K562 (cell line): ENCODE data around the gene MGST3. TPM values are rescaled to one million over a fixed set of nuclear protein-coding genes. Genes with fewer than 3 reads are reported as not detected.

Experiments
- ASH1L ChIP-seq: fragments of 450-650 bp; IDR thresholded peaks from 2 replicates; pipeline ENCODE4 v1.6.1; 2018; ENCODE audit warnings: borderline replicate concordance, mild to moderate bottlenecking, low read depth; ENCODE audit not compliant: partially characterized antibody
- CHCHD3 ChIP-seq: fragments of 250-450 bp; sonication (Bioruptor Pico); IDR thresholded peaks from 2 replicates; pipeline ENCODE4 v2.1.2; 2022; ENCODE audit warnings: mild to moderate bottlenecking
- CTBP1 ChIP-seq: fragments of 450-650 bp; IDR thresholded peaks from 2 replicates; pipeline ENCODE4 v1.6.1; 2016; ENCODE audit warnings: borderline replicate concordance
- FUS ChIP-seq: fragments of 200-400 bp; formaldehyde crosslinking; optimal IDR thresholded peaks from 2 replicates; pipeline ENCODE3; 2017; ENCODE audit warnings: low read depth, low read length
- KAT2B ChIP-seq: IDR thresholded peaks from one replicate; pipeline ENCODE4 v1.6.1; 2012; ENCODE audit warnings: low read depth, mild to moderate bottlenecking, control low read depth, inconsistent platforms, low read length, moderate library complexity
- KDM1A ChIP-seq, 2 experiments: fragments of 450-650 bp; IDR thresholded peaks; 2 replicates each; pipeline ENCODE4 v1.6.1; 2016; ENCODE audit warnings: mild to moderate bottlenecking in 2 of 2
- PPARD ChIP-seq: fragments of 250-450 bp; sonication (Bioruptor Pico); IDR thresholded peaks from 2 replicates; pipeline ENCODE4 v1.8.0; 2022; ENCODE audit warnings: inconsistent platforms, mild to moderate bottlenecking, moderate library complexity
- PTBP1 ChIP-seq: fragments of 200-400 bp; formaldehyde crosslinking; IDR thresholded peaks from 2 replicates; pipeline ENCODE4 v1.6.1; 2017; ENCODE audit warnings: low read depth, low read length
- RAD21 ChIP-seq, 2 experiments: fragments of 250-450 bp in 1 of 2; fragments of 450-650 bp in 1 of 2; sonication (Bioruptor Pico) in 1 of 2; formaldehyde crosslinking in 1 of 2; IDR thresholded peaks in 1 of 2; conservative IDR thresholded peaks in 1 of 2; 2 replicates each; pipeline versions ENCODE4 v1.4.0 to v1.8.0; 2020 to 2022; ENCODE audit warnings: mild to moderate bottlenecking in 2 of 2, moderate library complexity in 1 of 2
- SP1 ChIP-seq: sonication (generic); formaldehyde crosslinking; IDR thresholded peaks from 2 replicates; pipeline ENCODE4 v1.8.1; 2022; ENCODE audit warnings: mild to moderate bottlenecking, missing genetic modification reagents
- SRSF3 ChIP-seq: fragments of 200-400 bp; formaldehyde crosslinking; IDR thresholded peaks from 2 replicates; pipeline ENCODE4 v1.6.1; 2016; ENCODE audit warnings: mild to moderate bottlenecking, low read length, moderate library complexity; ENCODE audit not compliant: insufficient read depth
- TFAM ChIP-seq: fragments of 250-450 bp; sonication (Bioruptor Pico); conservative IDR thresholded peaks from 2 replicates; pipeline ENCODE4 v1.5.0; 2021; ENCODE audit warnings: mild to moderate bottlenecking, moderate library complexity
- TRIM28 ChIP-seq: fragments of 450-650 bp; IDR thresholded peaks from 2 replicates; pipeline ENCODE4 v1.6.1; 2017
- ZBTB1 ChIP-seq: sonication (generic); formaldehyde crosslinking; IDR thresholded peaks from 2 replicates; pipeline ENCODE4 v1.8.1; 2023; ENCODE audit warnings: missing genetic modification reagents, low read depth, mild to moderate bottlenecking, borderline replicate concordance
- ZNF239 ChIP-seq: fragments of 250-450 bp; sonication (Bioruptor Pico); IDR thresholded peaks from 2 replicates; pipeline ENCODE4 v1.4.0; 2020; ENCODE audit warnings: mild to moderate bottlenecking
- ZNF551 ChIP-seq: fragments of 250-450 bp; sonication (Bioruptor Pico); IDR thresholded peaks from 2 replicates; pipeline ENCODE4 v1.5.0; 2021; ENCODE audit warnings: mild to moderate bottlenecking, moderate library complexity
- ZSCAN32 ChIP-seq: fragments of 450-650 bp; formaldehyde crosslinking; IDR thresholded peaks from 2 replicates; pipeline ENCODE4 v1.4.0; 2020; ENCODE audit warnings: mild to moderate bottlenecking, moderate library complexity
- polyA plus RNA-seq, 8 experiments: library from polyadenylated mRNA; depleted of rRNA in 4 of 8; stranded (reverse) in 5 of 8; unstranded in 3 of 8; fragments of >200 nt; fragmentation: Nextera tagmentation in 2 of 8; fragmentation: Illumina TruSeq in 1 of 8; extraction: Ambion mirVana in 2 of 8; extraction: Trizol in 1 of 8; gene quantifications; 2 replicates each; pipeline versions ENCODE4 v1.2.1 to v1.2.3, GENCODE V29; 2011 to 2014; ENCODE audit warnings: inconsistent platforms in 1 of 8, missing spikeins in 1 of 8
- total RNA-seq, 7 experiments: library from RNA; depleted of rRNA in 6 of 7; stranded (reverse); fragments of >200 nt in 6 of 7; fragmentation: Illumina TruSeq in 2 of 7; extraction: Trizol in 2 of 7; gene quantifications; 2 replicates each; pipeline versions ENCODE4 v1.2.1 to v1.2.3, GENCODE V29; 2011 to 2021; ENCODE audit warnings: low replicate concordance in 1 of 7
- TF ChIP-seq, protein P1 (sequence below): fragments of 250-450 bp; sonication (Bioruptor Pico); IDR thresholded peaks from 2 replicates; pipeline ENCODE4 v1.4.0; 2020; ENCODE audit warnings: mild to moderate bottlenecking, moderate library complexity
- TF ChIP-seq, protein P2 (sequence below): conservative IDR thresholded peaks from 2 replicates; pipeline ENCODE4 v1.6.1; 2011; ENCODE audit warnings: low read depth, mild to moderate bottlenecking, low read length; ENCODE audit not compliant: control insufficient read depth
- TF ChIP-seq, protein P3 (sequence below): fragments of 450-650 bp; formaldehyde crosslinking; IDR thresholded peaks from 2 replicates; pipeline ENCODE4 v1.4.0; 2022; ENCODE audit warnings: mild to moderate bottlenecking, moderate library complexity
- TF ChIP-seq, protein P4 (sequence below), 3 experiments: fragments of 200-800 bp in 1 of 3; sonication (Bioruptor generic) in 1 of 3; sonication (generic) in 1 of 3; formaldehyde crosslinking in 1 of 3; IDR thresholded peaks; 2 replicates each; pipeline versions ENCODE4 v1.6.1 to v1.8.0; 2016 to 2022; ENCODE audit warnings: mild to moderate bottlenecking in 2 of 3, missing compliant biosample characterization in 2 of 3, missing genetic modification characterization in 2 of 3, missing genetic modification reagents in 1 of 3

Gene MGST3
- total and polyA plus RNA-seq, 9 of the 15 experiments (the other 6 are each of a cell fraction or from before 2014, with no cell fraction given) = 70.7 to 287 (median 105) TPM

DNA sequence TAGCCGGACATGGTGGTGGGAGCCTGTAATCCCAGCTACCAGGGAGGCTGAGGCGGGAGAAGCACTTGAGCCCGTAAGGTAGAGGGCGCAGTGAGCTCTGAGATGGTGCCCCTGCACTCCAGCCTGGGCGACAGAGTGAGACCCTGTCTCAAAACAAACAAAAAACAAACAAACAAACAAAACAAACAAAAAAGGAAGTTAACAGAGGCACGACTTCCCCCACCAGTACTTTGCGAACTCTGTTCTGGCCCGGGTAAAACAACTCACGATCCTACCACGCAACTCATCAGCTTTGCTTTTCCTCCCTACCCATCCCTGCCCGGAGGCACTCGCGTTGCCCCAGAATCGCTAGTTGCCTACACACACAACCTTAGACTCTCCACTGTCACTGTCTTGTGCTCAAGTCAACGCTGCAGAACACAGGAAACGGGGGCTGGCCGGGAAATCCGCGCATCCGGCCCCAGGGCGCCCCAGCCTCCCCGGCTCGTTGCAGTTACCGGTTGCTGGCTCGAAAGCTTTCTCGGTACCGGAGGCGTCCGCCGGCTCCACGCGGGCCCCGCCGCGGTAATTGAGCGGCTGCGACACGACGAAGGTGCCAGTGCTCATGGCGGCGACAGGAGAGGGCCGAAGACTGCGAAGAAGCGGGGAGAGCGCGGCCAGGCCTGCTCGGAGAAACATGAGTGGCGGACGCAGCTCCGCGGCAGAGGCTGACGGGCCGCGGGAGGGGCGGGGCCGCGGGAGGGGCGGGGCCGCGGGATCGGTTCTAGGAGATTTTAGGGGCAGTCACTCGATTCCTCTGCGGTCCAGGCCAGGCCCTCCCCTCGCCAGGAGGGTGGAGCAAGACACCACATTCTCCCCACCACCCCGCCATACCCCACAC is 67.1 kb downstream of the MGST3 start, which contains the start of gene ALDH9A1 (continued):
- TF ChIP-seq RAD21 (CRISPR knock-in tag; conservative IDR thresholded peaks at IDR 0.05 in 1 of 2, IDR thresholded peaks at IDR 0.05 in 1 of 2) (peak; percentile 22 to 55), ZSCAN32 (CRISPR knock-in tag) (no peak), SP1 (CRISPR knock-in tag) (peak; percentile 72), SRSF3 (no peak), KDM1A (IDR thresholded peaks at IDR 0.05) (peak in 1 of 2 experiments; percentile 2; a peak in 1 of 4 replicates), ZBTB1 (no peak), ASH1L (peak; percentile 49), TRIM28 (peak; percentile 89; the same call in 1 of the 2 replicates), FUS (no peak), TFAM (CRISPR knock-in tag) (no peak), ZNF551 (CRISPR knock-in tag) (no peak), PPARD (no peak), CHCHD3 (no peak), CTBP1 (peak; percentile 47; the same call in 1 of the 2 replicates), ZNF239 (CRISPR knock-in tag) (no peak), KAT2B (no peak), PTBP1 (no peak)
- TF ChIP-seq, protein P1, sequence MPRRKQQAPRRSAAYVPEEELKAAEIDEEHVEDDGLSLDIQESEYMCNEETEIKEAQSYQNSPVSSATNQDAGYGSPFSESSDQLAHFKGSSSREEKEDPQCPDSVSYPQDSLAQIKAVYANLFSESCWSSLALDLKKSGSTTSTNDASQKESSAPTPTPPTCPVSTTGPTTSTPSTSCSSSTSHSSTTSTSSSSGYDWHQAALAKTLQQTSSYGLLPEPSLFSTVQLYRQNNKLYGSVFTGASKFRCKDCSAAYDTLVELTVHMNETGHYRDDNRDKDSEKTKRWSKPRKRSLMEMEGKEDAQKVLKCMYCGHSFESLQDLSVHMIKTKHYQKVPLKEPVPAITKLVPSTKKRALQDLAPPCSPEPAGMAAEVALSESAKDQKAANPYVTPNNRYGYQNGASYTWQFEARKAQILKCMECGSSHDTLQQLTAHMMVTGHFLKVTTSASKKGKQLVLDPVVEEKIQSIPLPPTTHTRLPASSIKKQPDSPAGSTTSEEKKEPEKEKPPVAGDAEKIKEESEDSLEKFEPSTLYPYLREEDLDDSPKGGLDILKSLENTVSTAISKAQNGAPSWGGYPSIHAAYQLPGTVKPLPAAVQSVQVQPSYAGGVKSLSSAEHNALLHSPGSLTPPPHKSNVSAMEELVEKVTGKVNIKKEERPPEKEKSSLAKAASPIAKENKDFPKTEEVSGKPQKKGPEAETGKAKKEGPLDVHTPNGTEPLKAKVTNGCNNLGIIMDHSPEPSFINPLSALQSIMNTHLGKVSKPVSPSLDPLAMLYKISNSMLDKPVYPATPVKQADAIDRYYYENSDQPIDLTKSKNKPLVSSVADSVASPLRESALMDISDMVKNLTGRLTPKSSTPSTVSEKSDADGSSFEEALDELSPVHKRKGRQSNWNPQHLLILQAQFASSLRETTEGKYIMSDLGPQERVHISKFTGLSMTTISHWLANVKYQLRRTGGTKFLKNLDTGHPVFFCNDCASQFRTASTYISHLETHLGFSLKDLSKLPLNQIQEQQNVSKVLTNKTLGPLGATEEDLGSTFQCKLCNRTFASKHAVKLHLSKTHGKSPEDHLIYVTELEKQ (CRISPR knock-in tag) = no peak
- TF ChIP-seq, protein P2, sequence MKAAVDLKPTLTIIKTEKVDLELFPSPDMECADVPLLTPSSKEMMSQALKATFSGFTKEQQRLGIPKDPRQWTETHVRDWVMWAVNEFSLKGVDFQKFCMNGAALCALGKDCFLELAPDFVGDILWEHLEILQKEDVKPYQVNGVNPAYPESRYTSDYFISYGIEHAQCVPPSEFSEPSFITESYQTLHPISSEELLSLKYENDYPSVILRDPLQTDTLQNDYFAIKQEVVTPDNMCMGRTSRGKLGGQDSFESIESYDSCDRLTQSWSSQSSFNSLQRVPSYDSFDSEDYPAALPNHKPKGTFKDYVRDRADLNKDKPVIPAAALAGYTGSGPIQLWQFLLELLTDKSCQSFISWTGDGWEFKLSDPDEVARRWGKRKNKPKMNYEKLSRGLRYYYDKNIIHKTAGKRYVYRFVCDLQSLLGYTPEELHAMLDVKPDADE = 0 out of 2 replicates have a peak, but pooled peaks have one; percentile 56
- TF ChIP-seq, protein P3, sequence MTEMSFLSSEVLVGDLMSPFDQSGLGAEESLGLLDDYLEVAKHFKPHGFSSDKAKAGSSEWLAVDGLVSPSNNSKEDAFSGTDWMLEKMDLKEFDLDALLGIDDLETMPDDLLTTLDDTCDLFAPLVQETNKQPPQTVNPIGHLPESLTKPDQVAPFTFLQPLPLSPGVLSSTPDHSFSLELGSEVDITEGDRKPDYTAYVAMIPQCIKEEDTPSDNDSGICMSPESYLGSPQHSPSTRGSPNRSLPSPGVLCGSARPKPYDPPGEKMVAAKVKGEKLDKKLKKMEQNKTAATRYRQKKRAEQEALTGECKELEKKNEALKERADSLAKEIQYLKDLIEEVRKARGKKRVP (CRISPR knock-in tag) = no peak
- TF ChIP-seq, protein P4, sequence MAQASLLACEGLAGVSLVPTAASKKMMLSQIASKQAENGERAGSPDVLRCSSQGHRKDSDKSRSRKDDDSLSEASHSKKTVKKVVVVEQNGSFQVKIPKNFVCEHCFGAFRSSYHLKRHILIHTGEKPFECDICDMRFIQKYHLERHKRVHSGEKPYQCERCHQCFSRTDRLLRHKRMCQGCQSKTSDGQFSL (CRISPR knock-in tag; IDR thresholded peaks at IDR 0.05) = 0 out of 2 replicates have a peak, but pooled peaks have one; percentile 22
- TF ChIP-seq, protein P4 (tag; IDR thresholded peaks at IDR 0.05) = no peak
